DMS 273 (cell line): ENCODE data around the gene EMC7.
"Not testable (repeated sequence)": the region's sequence is repeated elsewhere in the genome, so short reads cannot be mapped to it uniquely, and the experiment has no call there.

Experiments used
- DNase-seq: peaks from one replicate; lab custom pipeline; 2025; ENCODE audit not compliant: unreplicated experiment; lab: John Stamatoyannopoulos, UW

Gene EMC7

GRCh38 chr15:34101366-34102174 lies at the start of gene EMC7, which contains the start of gene PGBD4:
EMC7 (minus strand) TSS chr15:34101862; CDS start chr15:34101839, 23 bp downstream.
PGBD4 (plus strand) TSS chr15:34102083; CDS start chr15:34102532, 449 bp downstream.
- DNase-seq = peak; percentile 98

GRCh38 chr15:34147371-34148140 lies 45.9 kb upstream of the EMC7 start:
- no peak for DNase-seq

- DNase-seq = no peak
Observed at GRCh38 chr15:34133511-34133910, 31.8 kb upstream of the EMC7 start.

- DNase-seq = no peak
Observed at GRCh38 chr15:34132881-34133280, 31.2 kb upstream of the EMC7 start.

GRCh38 chr15:34128898-34129297 lies 27.2 kb upstream of the EMC7 start:
- no peak for DNase-seq

GRCh38 chr15:34126522-34126921 lies 24.9 kb upstream of the EMC7 start:
- DNase-seq = no peak

GRCh38 chr15:34125945-34126344 lies 24.3 kb upstream of the EMC7 start:
- no peak for DNase-seq

- DNase-seq = no peak
Observed at GRCh38 chr15:34124651-34125050, 23.0 kb upstream of the EMC7 start.

- DNase-seq = no peak
Observed at GRCh38 chr15:34122771-34123183, 21.1 kb upstream of the EMC7 start.

- DNase-seq = not testable (repeated sequence)
Observed at GRCh38 chr15:34121786-34122185, 20.1 kb upstream of the EMC7 start.

- not testable (repeated sequence) for DNase-seq
Observed at GRCh38 chr15:34120420-34120819, 18.8 kb upstream of the EMC7 start.

GRCh38 chr15:34119291-34119690 lies 17.6 kb upstream of the EMC7 start:
- peak; percentile 74 for DNase-seq

GRCh38 chr15:34116620-34117019 lies 15.0 kb upstream of the EMC7 start:
- peak; percentile 83 for DNase-seq

GRCh38 chr15:34114739-34115138 lies 13.1 kb upstream of the EMC7 start:
- DNase-seq = no peak

GRCh38 chr15:34114215-34114614 lies 12.6 kb upstream of the EMC7 start:
- no peak for DNase-seq

GRCh38 chr15:34111488-34111887 lies 9.8 kb upstream of the EMC7 start:
- no peak for DNase-seq

- peak; percentile 72 for DNase-seq
Observed at GRCh38 chr15:34109797-34110663, 8.4 kb upstream of the EMC7 start.

- no peak for DNase-seq
Observed at GRCh38 chr15:34107315-34107714, 5.7 kb upstream of the EMC7 start.

- DNase-seq = no peak
Observed at GRCh38 chr15:34106423-34106822, 4.8 kb upstream of the EMC7 start.

GRCh38 chr15:34102175-34102925 lies 688 bp upstream of the EMC7 start:
- DNase-seq = no peak
